ENCODE data around the gene PPP1R26. TPM values are rescaled to one million over a fixed set of nuclear protein-coding genes. Genes with fewer than 3 reads are reported as not detected.

PPP1R26 gene
- total RNA-seq, 4 donors from 2014 or later, result 10.5 to 14.7 (median 11.8) TPM

GRCh38 chr9:135492886-135493669, 13.5 kb downstream of the PPP1R26 start:
- H3K9me3 ChIP-seq, result no peaks in the 10 kb centered on the region
- WGBS, 2 donors, result 89 to 90% methylated on average over 26 to 27 of the region's 27 CpGs
- no peak for DNase-seq (ENCODE audit: low spot score in 2 of 2)
- H3K4me3 ChIP-seq, result no peak overlapping the region
- peaks cover 0 to 34% (median 0%) of the 10 kb centered on the region in 3 donors for H3K36me3 ChIP-seq
- no peaks in the 10 kb centered on the region for H3K27me3 ChIP-seq
- H3K4me1 ChIP-seq, result no peaks in the 10 kb centered on the region
- no peak for TF ChIP-seq POLR2A (IDR thresholded peaks at IDR 0.05)
- no peak overlapping the region for H3K27ac ChIP-seq

- DNase-seq (ENCODE audit: low spot score in 2 of 2), result no peak
- Histone ChIP-seq H3K9me3 (no peaks in the 10 kb centered on the region), H3K4me1 (peaks cover 0 to 8% (median 6%) of the 10 kb centered on the region in 4 donors), H3K27ac (no peak overlapping the region), H3K36me3 (peaks cover 0 to 16% (median 0%) of the 10 kb centered on the region in 3 donors), H3K27me3 (no peaks in the 10 kb centered on the region), H3K4me3 (no peak overlapping the region)
- WGBS, 2 donors, result 82 to 83% methylated on average over 30 of the region's 30 CpGs
- TF ChIP-seq CTCF (IDR thresholded peaks at IDR 0.05), result no peak
- TF ChIP-seq POLR2A (IDR thresholded peaks at IDR 0.05), result no peak
- TF ChIP-seq EP300 (IDR thresholded peaks at IDR 0.05), result no peak
Measured at GRCh38 chr9:135494791-135495559, 15.4 kb downstream of the PPP1R26 start.

- peaks cover 0 to 18% (median 0%) of the 10 kb centered on the region in 3 donors for H3K36me3 ChIP-seq
- H3K4me1 ChIP-seq, result peaks cover 0 to 28% (median 19%) of the 10 kb centered on the region in 4 donors
- WGBS, 2 donors, result 79 to 82% methylated on average over 15 of the region's 15 CpGs
- H3K4me3 ChIP-seq, result no peak overlapping the region
- no peaks in the 10 kb centered on the region for H3K27me3 ChIP-seq
- no peak overlapping the region for H3K27ac ChIP-seq
- TF ChIP-seq POLR2A (IDR thresholded peaks at IDR 0.05) (no peak), EP300 (IDR thresholded peaks at IDR 0.05) (no peak), CTCF (IDR thresholded peaks at IDR 0.05) (no peak)
- no peak for DNase-seq (ENCODE audit: low spot score in 2 of 2)
- H3K9me3 ChIP-seq, result no peaks in the 10 kb centered on the region
Measured at GRCh38 chr9:135498381-135499126, 19.0 kb downstream of the PPP1R26 start.

GRCh38 chr9:135499326-135500070, 19.9 kb downstream of the PPP1R26 start:
- Histone ChIP-seq H3K9me3 (no peaks in the 10 kb centered on the region), H3K36me3 (peaks cover 0 to 28% (median 9%) of the 10 kb centered on the region in 3 donors), H3K4me1 (peaks cover 0 to 32% (median 19%) of the 10 kb centered on the region in 4 donors), H3K27me3 (no peaks in the 10 kb centered on the region), H3K4me3 (peak overlapping the region; percentile 65 to 100 (median 72)), H3K27ac (peak overlapping the region; percentile 40 to 83 (median 79))
- no peak for TF ChIP-seq CTCF (IDR thresholded peaks at IDR 0.05)
- peak in 1 of 2 donors; percentile 13 for TF ChIP-seq POLR2A (IDR thresholded peaks at IDR 0.05)
- TF ChIP-seq EP300 (IDR thresholded peaks at IDR 0.05), result peak in 1 of 2 donors; percentile 53
- peak; percentile 93 to 94 for DNase-seq (ENCODE audit: low spot score in 2 of 2)
- 1 to 2% methylated on average over 21 to 34 of the region's 58 CpGs for WGBS, 2 donors

Data from tibial nerve (tissue), 4 donors.